Anterior cingulate cortex (tissue), 58 donors: ENCODE data around the gene TAP2.
"Not testable (repeated sequence)": the region's sequence is repeated elsewhere in the genome, so short reads cannot be mapped to it uniquely, and the experiment has no call there.

Experiments used
- DNase-seq, 58 donors: peaks; one replicate each; lab custom pipeline; 2025; lab: John Stamatoyannopoulos, UW

The TAP2 gene

GRCh38 chr6:32839356-32839755 lies 817 bp upstream of the TAP2 start:
- no peak for DNase-seq

- peak in 4 of 58 donors; percentile 34 to 47 (median 38) for DNase-seq
These were observed 857 bp downstream of the TAP2 start for GRCh38 chr6:32837651-32838113.

DNA sequence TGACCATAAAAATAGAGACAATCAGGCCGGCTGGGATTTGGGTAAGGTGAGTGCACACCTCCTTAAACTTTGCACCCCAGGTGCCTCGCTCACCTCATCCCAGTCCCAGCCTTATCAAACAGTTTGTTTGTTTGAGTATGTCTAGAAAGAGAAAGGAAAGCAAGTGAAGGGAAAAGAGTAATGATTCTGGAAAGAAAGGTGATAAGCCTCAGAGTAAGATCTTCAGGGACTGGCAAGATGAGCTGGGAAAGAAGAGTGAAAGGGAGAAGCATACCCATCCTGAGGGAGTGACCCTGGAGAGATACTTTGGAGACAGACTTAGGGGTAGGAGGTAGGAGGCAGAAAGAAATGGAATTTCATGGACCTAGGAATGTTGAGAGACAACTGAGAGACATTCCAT lies 1.7 kb downstream of the TAP2 start:
- no peak for DNase-seq

- no peak for DNase-seq
These were observed 3.2 kb downstream of the TAP2 start for GRCh38 chr6:32835167-32835893.

DNA sequence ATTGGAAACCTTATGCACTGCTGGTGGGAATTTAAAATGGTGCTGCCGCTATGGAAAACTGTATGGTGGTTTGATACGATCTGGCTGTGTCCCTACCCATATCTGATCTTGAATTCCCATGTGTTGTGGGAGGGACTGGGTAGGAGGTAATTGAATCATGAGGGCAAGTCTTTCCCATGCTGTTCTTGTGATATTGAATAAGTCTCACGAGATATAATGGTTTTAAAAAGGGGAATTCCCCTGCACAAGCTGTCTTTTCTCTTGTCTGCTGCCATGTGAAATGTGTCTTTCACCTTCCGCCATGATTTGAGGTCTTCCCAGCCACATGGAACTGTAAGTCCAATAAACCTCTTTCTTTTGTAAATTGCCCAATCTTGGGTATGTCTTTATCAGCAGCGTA lies 4.9 kb downstream of the TAP2 start:
- DNase-seq = no peak

- no peak for DNase-seq
These were observed 6.0 kb downstream of the TAP2 start for GRCh38 chr6:32832535-32832934.

- no peak for DNase-seq
These were observed 7.6 kb downstream of the TAP2 start for GRCh38 chr6:32830936-32831335.

DNA sequence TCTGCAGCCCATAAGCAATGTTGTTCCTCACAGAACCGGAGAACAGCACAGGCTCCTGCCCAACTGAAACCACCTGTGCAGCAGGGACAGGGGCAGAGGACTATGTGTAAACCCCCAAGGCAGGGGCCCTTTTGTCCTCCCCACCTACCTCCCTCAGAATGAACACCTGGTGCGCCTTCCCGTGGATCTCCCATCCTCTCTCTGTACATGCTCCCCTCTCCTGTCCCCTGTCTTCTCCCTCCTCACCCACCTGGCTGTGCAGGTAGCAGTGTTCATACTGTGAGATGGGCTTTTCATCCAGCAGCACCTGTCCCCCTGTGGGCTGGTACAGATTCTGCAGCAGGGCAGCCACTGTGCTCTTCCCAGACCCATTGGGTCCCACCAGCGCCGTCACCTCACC lies 8.5 kb downstream of the TAP2 start:
- no peak for DNase-seq

DNA sequence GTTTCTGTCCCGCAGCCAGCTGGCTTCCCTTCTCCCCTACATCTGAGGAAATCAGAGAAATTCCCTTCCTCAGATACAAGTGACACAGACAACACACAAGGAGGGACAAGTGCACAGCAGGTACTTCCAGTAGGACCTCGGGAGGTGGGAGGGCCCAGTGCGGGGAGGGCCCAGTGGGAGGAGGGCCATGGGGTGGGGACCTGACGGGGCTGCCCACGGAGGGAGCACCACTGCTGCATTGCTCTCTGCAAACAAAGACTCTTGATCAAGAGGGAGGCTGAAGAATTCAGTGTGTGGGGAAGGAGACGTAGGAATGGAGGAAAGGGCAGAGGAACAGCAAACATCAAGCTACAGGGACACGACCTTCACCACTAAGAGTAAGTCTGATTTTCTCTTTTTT lies 9.0 kb downstream of the TAP2 start:
- DNase-seq = no peak

GRCh38 chr6:32827025-32827424 lies 11.5 kb downstream of the TAP2 start:
- DNase-seq = no peak

DNA sequence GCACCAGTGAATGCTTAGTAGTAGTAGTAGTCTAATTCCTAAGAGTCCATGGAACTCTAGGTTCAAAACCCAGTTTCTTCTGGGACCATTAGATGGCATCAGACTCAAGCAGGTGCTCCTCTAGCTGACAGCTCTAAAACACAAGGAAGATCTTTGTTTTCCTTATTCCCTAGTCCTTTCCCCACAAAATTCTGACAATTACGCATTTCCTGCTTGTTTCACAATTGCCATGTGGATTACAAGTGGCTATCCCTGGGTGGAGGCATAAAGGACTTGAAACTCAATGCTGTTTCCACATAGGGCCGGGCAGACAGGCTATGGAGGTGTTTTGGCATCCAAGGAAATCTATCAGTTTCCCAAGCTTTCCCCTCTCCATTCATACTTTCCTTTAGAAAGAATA lies 12.6 kb downstream of the TAP2 start:
- peak in 2 of 58 donors; percentile 1 to 3 for DNase-seq

GRCh38 chr6:32819729-32820128 lies 18.8 kb downstream of the TAP2 start:
- peak in 1 of 58 donors; percentile 8 for DNase-seq

- no peak for DNase-seq
These were observed 19.7 kb downstream of the TAP2 start for GRCh38 chr6:32818867-32819266.

DNA sequence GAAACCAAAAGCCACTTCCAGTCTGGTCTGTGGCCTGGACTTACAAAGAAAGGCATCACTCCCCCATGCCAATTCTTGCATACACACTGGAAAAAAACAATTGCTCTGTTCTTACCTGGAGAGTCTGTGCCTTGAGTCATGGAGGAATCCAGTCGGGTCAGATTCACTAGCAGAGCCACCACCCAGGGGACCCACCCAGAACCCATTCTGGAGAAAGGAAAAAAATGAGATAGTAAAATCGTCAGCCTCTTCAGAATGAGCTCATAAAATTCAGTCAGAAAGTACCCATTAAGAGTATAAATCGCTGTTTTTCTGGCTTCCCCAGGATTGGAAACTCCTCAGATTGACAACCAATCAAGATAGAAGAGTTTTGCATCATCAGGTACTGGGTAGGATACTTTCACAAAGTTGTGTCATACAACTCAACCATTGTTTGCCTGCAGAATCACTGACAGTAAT lies 21.8 kb downstream of the TAP2 start, which contains the start of gene HLA-DOB:
TSS of gene HLA-DOB (minus strand) at position 257 of the 459 bp plus-strand sequence. CDS start at position 206, 51 bp downstream.
- no peak for DNase-seq

GRCh38 chr6:32815996-32816395 lies 22.5 kb downstream of the TAP2 start:
- no peak for DNase-seq

- no peak for DNase-seq
These were observed 23.4 kb downstream of the TAP2 start for GRCh38 chr6:32815115-32815514.

GRCh38 chr6:32814145-32814544 lies 24.4 kb downstream of the TAP2 start:
- no peak for DNase-seq

DNA sequence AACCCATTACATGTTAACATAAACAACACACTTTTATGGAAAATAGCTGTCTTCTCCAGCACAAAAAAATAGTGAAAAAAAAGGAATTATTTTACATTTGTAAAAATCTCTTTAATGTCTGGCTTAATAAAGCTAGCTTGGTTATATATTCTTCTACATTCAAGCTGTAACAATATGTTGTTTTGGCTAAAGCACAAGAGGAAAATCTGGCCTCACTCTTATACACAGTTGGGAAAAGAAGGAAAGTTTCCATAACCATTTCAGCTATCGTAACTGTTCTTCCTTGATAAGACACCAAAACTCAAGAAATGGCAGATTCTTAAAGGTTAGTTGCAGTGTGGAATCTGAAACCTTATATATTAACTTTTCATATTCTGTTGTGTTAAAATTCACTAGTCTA lies 29.4 kb downstream of the TAP2 start:
- no peak for DNase-seq

DNA sequence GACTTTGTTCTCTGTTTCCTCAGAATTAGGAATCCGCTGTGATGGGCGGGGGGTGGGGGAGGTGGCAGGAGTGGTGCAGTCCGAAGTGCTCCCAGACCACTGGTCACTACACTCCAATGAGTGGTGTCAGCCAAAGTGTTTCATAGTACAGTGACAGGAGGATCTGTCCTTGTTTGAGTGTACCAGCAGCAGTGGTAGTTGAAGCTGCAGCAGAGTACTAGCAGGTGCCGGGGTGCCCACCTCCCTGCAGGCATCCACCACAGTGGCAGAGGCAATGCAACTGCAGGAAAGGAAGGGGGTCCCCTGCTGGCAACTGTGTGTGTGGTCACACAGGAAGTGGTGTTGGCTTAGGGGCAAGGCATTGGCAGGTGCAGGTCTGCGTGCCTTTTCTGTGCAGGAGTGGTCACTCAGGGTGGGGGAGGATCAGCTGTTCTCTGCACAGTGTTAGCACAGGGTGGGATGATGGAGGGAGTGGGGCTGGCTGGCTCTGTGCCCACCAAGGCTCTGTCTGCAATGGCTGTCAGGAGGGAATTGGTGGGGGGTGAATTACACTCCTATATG lies 31.4 kb downstream of the TAP2 start:
- no peak for DNase-seq

DNA sequence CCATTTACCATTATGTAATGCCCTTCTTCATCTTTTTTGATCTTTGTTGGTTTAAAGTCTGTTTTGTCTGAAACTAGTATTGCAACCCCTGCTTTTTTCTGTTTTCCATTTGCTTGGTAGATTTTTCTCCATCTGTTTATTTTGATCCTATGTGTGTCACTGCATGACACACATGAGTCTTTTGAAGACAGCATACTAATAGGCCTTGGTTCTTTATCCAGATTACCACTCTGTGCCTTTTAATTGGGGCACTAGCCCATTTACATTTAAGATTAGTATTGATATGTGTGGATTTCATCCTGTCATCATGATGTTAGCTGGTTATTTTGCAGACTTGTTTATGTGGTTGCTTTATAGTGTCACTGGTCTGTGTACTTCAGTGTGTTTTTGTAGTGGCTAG lies 33.1 kb downstream of the TAP2 start:
- not testable (repeated sequence) for DNase-seq

- no peak for DNase-seq
These were observed 35.1 kb downstream of the TAP2 start for GRCh38 chr6:32803416-32803815.

DNA sequence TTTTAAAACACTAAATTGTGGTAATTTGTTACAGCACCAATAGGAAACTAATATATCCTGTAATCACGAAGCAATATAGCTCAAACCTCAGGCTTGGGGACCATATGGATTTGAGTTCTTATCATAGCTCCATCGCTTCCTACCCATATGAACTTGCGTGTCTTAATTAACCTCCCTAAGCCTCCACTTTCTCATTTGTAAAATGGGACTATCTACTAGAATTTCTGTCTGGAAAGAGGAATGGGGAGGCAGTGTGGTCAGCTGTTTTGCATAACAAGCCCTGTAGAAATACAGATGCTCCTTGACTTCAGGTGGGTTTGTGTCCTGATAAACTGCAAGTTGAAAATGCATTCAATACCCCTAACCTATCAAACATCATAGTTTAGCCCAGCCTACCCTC lies 38.8 kb downstream of the TAP2 start:
- no peak for DNase-seq
